ENCODE measurements around the gene SCUBE3. TPM values are rescaled to one million over a fixed set of nuclear protein-coding genes. Genes with fewer than 3 reads are reported as not detected.

SCUBE3 gene
- total and polyA plus RNA-seq, 2 of the 8 experiments (the other 6 are each of a cell fraction or from before 2014, with no cell fraction given) = 0.80 to 1.0 TPM

DNA sequence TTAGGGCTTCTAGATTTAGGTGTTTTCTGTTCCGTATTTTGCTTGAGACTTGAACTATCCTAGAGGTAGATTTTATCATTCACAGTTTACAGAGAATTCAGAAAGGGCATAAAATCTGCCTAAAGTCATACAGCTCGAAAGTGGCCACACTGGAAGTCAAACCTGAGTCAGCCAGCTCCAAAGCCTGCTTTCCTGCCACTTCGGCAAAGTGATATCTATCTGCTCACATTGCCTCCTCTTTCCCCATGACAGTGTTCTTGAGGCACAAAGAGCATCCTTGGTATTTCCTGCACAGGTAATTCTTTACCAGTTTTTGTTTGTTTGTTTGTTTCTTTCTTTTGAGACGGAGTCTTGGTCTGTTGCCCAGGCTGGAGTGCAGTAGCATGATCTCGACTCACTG lies 19.4 kb upstream of the SCUBE3 start:
- H4K8ac ChIP-seq (ENCODE audit: extremely low read depth, insufficient read depth, low read length) = no peak overlapping the region
- no peaks in the 10 kb centered on the region for H3K79me2 ChIP-seq (ENCODE audit: control insufficient read depth in 1 of 2, insufficient read depth in 2 of 2, low read length in 2 of 2)
- H3K27ac ChIP-seq (ENCODE audit: low read depth, low read length) = no peak overlapping the region
- no peaks in the 10 kb centered on the region for H3K27me3 ChIP-seq (replicated peaks in 1 of 4; ENCODE audit: control insufficient read depth in 3 of 4, extremely low read depth in 1 of 4, insufficient read depth in 3 of 4, low read length in 3 of 4)
- POLR2A ChIA-PET (ENCODE audit: partially characterized antibody) = no interaction called here
- no peaks in the 10 kb centered on the region for H3K36me3 ChIP-seq (ENCODE audit: control insufficient read depth in 2 of 4, insufficient read depth in 4 of 4, low read length in 3 of 4)
- no peak overlapping the region for H3K23ac ChIP-seq (ENCODE audit: insufficient read length)
- no peak overlapping the region for H2AFZ ChIP-seq (ENCODE audit: low read length)
- peaks cover 0 to 10% (median 2%) of the 10 kb centered on the region in 4 experiments; a peak in 3 of 7 replicates for H3K4me1 ChIP-seq (replicated peaks in 1 of 4; ENCODE audit: control insufficient read depth in 3 of 4, insufficient read depth in 4 of 4, low read length in 3 of 4)
- H3K14ac ChIP-seq (ENCODE audit: insufficient read length) = no peak overlapping the region
- no peaks in the 10 kb centered on the region for H3K79me1 ChIP-seq (ENCODE audit: low read depth, low read length)
- no peak for DNase-seq (ENCODE audit: low read depth in 1 of 2, low spot score in 2 of 2)
- H3K9ac ChIP-seq (replicated peaks in 1 of 4; ENCODE audit: extremely low read depth in 1 of 4, low read depth in 3 of 4, low read length in 3 of 4) = no peak overlapping the region
- no peak overlapping the region for H2AK5ac ChIP-seq (ENCODE audit: low read depth, low read length)
- WGBS, 2 experiments (ENCODE audit: extremely low coverage in 1 of 2, insufficient coverage in 1 of 2, insufficient read length in 1 of 2, insufficient replicate concordance in 2 of 2, low coverage in 1 of 2, low lambda C conversion rate in 2 of 2, missing lambda C conversion rate in 1 of 2) = 91% methylated on average over 5 of the region's 5 CpGs; no CpG with 5 or more reads in 1 of the 2 experiments
- no peaks in the 10 kb centered on the region for H3K23me2 ChIP-seq (ENCODE audit: low read depth, low read length)
- no peaks in the 10 kb centered on the region for H3K9me3 ChIP-seq (ENCODE audit: insufficient read depth in 2 of 2, low read depth in 1 of 2, low read length in 1 of 2)
- no peak overlapping the region for H2BK120ac ChIP-seq (replicated peaks; ENCODE audit: low read depth, low read length)
- H3K18ac ChIP-seq (ENCODE audit: extremely low read depth, low read length) = no peak overlapping the region
- H2BK15ac ChIP-seq (ENCODE audit: low read length) = no peak overlapping the region
- no peak for FAIRE-seq
- no peak overlapping the region for H4K91ac ChIP-seq (replicated peaks; ENCODE audit: insufficient read length, low read length)
- H2BK12ac ChIP-seq (ENCODE audit: low read depth, low read length) = no peak overlapping the region
- H2BK5ac ChIP-seq (ENCODE audit: low read depth, low read length) = no peak overlapping the region
- no peak overlapping the region for H4K5ac ChIP-seq (ENCODE audit: insufficient read length, low read depth, low read length)
- H3K4ac ChIP-seq (replicated peaks; ENCODE audit: insufficient read length, low read depth, low read length) = no peak overlapping the region
- no peak overlapping the region for H3K4me2 ChIP-seq (ENCODE audit: insufficient read depth in 1 of 2, low read depth in 2 of 2, low read length in 2 of 2)
- H3K56ac ChIP-seq (replicated peaks; ENCODE audit: insufficient read length, low read depth, low read length) = no peak overlapping the region
- no peak for TF ChIP-seq TCF12 (IDR thresholded peaks at IDR 0.05; ENCODE audit: low read depth, low read length)
- CTCF ChIA-PET (ENCODE audit: partially characterized antibody) = interaction anchor here (1.2 to 19.7 kb wide), 6 partner anchors 17 to 125 kb away, joined by 3 to 219 read pairs (median 4); partner anchors contain the start of gene SCUBE3
- H4K20me1 ChIP-seq (replicated peaks in 1 of 2; ENCODE audit: control insufficient read depth in 1 of 2, insufficient read depth in 2 of 2, low read length in 2 of 2) = no peaks in the 10 kb centered on the region
- no peak overlapping the region for H2BK20ac ChIP-seq (ENCODE audit: low read length)
- H3K4me3 ChIP-seq (ENCODE audit: extremely low read depth in 1 of 4, insufficient read depth in 2 of 4, low read depth in 3 of 4, low read length in 4 of 4) = no peak overlapping the region

All from H1 (cell line).